Lung (tissue), 10 donors: Measurements from ENCODE around the gene CCDC201. TPM values are rescaled to one million over a fixed set of nuclear protein-coding genes. Genes with fewer than 3 reads are reported as not detected.
A peak's percentile ranks its signal among the peaks of the same experiment; 100 is the strongest.
"Not testable (repeated sequence)": the region's sequence is repeated elsewhere in the genome, so short reads cannot be mapped to it uniquely, and the experiment has no call there.

Experiments
- ATAC-seq: fragments of 200-7000 bp; cut with Tn5 transposase; one replicate; pipeline ENCODE4 v1.9.1; 2020; ENCODE audit warnings: moderate number of reproducible peaks; ENCODE audit not compliant: insufficient read depth, low FRiP score
- DNase-seq, 3 donors: peaks; one replicate each; pipeline ENCODE4 v3.0.0-alpha.2; 2013 to 2017
- H3K27ac ChIP-seq, 2 donors: one replicate each; pipeline ENCODE4 v1.5.1; 2013; ENCODE audit warnings: mild to moderate bottlenecking in 2 of 2, moderate library complexity in 2 of 2, control low read depth in 1 of 2, inconsistent platforms in 1 of 2, low read depth in 1 of 2, low read length in 1 of 2
- H3K27me3 ChIP-seq, 3 donors: one replicate each; pipeline ENCODE4 v1.5.1; 2013; ENCODE audit warnings: low read length in 2 of 3; ENCODE audit not compliant: control insufficient read depth in 3 of 3, insufficient read depth in 3 of 3
- H3K36me3 ChIP-seq, 4 donors: one replicate each; pipeline ENCODE4 v1.5.1; 2013; ENCODE audit warnings: low read length in 4 of 4, mild to moderate bottlenecking in 1 of 4, moderate library complexity in 1 of 4; ENCODE audit not compliant: control insufficient read depth in 4 of 4, insufficient read depth in 4 of 4
- H3K4me1 ChIP-seq, 5 donors: one replicate each; pipeline ENCODE4 v1.5.1; 2013; ENCODE audit warnings: low read length in 5 of 5, mild to moderate bottlenecking in 2 of 5, moderate library complexity in 1 of 5; ENCODE audit not compliant: control insufficient read depth in 5 of 5, insufficient read depth in 5 of 5
- H3K4me3 ChIP-seq: one replicate; pipeline ENCODE4 v1.5.1; 2013; ENCODE audit warnings: mild to moderate bottlenecking, control low read depth, moderate library complexity
- H3K9ac ChIP-seq, 2 donors: one replicate each; pipeline ENCODE4 v1.5.1; 2013; ENCODE audit warnings: low read length in 2 of 2, control low read depth in 1 of 2; ENCODE audit not compliant: insufficient read depth in 1 of 2
- H3K9me3 ChIP-seq, 4 donors: one replicate each; pipeline ENCODE4 v1.5.1; 2013; ENCODE audit warnings: low read length in 3 of 4, mild to moderate bottlenecking in 1 of 4, moderate library complexity in 1 of 4; ENCODE audit not compliant: control insufficient read depth in 4 of 4, insufficient read depth in 3 of 4
- WGBS, 2 donors: extraction: QIAGEN DNeasy Blood & Tissue Kit; methylation state at CpG; one replicate each; pipeline ENCODE4 v1.1.7; 2013; 5-methylcytosine and 5-hydroxymethylcytosine counted together
- polyA plus RNA-seq, 2 donors: library from polyadenylated mRNA; stranded (reverse); fragments of 200-250 nt; gene quantifications; one replicate each; pipeline ENCODE4 v1.2.1, GENCODE V29; 2013
- total RNA-seq, 2 donors: library from RNA; depleted of rRNA in 1 of 2; stranded (reverse); fragments of >200 nt in 1 of 2; gene quantifications; one replicate each; pipeline ENCODE4 v1.2.1, GENCODE V29; 2014 to 2021
- donor health status: Bipolar disorder and iron deficiency.
- donor health status: healthy.
- donor health status: DM: yes; HTN: yes; CAD: no.

CCDC201 gene
- total and polyA plus RNA-seq, 4 donors: not detected

- not testable (repeated sequence) for H3K4me1 ChIP-seq, H3K9ac ChIP-seq, H3K36me3 ChIP-seq, H3K9me3 ChIP-seq, H3K27me3 ChIP-seq, DNase-seq, H3K4me3 ChIP-seq, H3K27ac ChIP-seq
- WGBS, 2 donors: 79 to 85% methylated on average over 10 of the region's 10 CpGs
- peak; percentile 14 for ATAC-seq
These were observed 19.9 kb downstream of the CCDC201 start for GRCh38 chr7:45852984-45853383.

- 87 to 91% methylated on average over 6 of the region's 6 CpGs for WGBS, 2 donors
- H3K9ac ChIP-seq, H3K36me3 ChIP-seq, H3K27me3 ChIP-seq, DNase-seq, H3K4me1 ChIP-seq, ATAC-seq, H3K4me3 ChIP-seq, H3K27ac ChIP-seq, H3K9me3 ChIP-seq: not testable (repeated sequence)
These were observed 24.1 kb downstream of the CCDC201 start for GRCh38 chr7:45848734-45849133.

DNA sequence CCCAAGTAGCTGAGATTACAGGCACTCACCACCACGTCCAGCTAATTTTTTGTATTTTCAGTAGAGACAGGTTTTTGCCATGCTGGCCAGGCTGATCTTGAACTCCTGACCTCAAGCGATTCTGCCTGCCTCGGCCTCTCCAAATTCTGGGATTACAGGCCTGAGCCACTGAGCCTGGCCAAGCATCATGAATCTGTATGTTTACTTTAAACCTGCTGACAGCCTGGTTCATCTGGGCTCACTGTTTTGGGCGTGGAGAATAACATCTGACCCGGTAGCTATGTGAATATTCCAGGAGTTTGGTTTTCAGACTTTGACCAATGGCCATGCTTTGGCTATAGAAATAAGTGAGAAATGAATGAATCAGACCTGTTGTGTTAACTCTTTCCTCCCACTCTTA is 26.3 kb downstream of the CCDC201 start:
- not testable (repeated sequence) for H3K4me1 ChIP-seq, H3K4me3 ChIP-seq, H3K27ac ChIP-seq, DNase-seq, H3K36me3 ChIP-seq, H3K9ac ChIP-seq, H3K9me3 ChIP-seq, ATAC-seq, H3K27me3 ChIP-seq
- 74 to 79% methylated on average over 5 of the region's 5 CpGs for WGBS, 2 donors

GRCh38 chr7:45841926-45842717 is 30.8 kb downstream of the CCDC201 start:
- not testable (repeated sequence) for H3K27me3 ChIP-seq, H3K4me3 ChIP-seq, H3K4me1 ChIP-seq, ATAC-seq, H3K9ac ChIP-seq, H3K9me3 ChIP-seq, H3K27ac ChIP-seq, H3K36me3 ChIP-seq, DNase-seq
- WGBS, 2 donors: 60 to 68% methylated on average over 4 of the region's 4 CpGs

DNA sequence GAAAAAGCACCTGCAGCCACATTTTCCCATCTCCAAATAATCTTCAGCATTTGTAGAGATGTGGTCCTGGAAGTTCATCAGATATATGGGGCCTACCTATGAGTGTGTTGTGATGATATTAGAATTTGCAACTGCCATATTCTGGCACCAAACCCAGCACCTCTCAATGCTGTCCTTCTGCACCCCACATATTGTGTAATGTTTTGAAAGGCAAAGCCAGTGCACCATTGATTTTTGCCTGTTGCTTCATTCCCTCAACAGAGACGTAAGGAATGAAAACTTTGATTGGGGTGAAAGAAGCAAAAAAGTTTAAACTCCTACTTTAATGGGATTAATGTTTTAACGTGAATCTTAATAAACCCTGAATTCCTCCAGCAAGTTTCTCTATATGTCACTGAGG is 34.0 kb downstream of the CCDC201 start:
- not testable (repeated sequence) for H3K9me3 ChIP-seq, DNase-seq, H3K27me3 ChIP-seq, ATAC-seq, H3K9ac ChIP-seq, H3K36me3 ChIP-seq, H3K4me3 ChIP-seq, H3K4me1 ChIP-seq, H3K27ac ChIP-seq
- WGBS, 2 donors: 79 to 87% methylated on average over 2 of the region's 2 CpGs

DNA sequence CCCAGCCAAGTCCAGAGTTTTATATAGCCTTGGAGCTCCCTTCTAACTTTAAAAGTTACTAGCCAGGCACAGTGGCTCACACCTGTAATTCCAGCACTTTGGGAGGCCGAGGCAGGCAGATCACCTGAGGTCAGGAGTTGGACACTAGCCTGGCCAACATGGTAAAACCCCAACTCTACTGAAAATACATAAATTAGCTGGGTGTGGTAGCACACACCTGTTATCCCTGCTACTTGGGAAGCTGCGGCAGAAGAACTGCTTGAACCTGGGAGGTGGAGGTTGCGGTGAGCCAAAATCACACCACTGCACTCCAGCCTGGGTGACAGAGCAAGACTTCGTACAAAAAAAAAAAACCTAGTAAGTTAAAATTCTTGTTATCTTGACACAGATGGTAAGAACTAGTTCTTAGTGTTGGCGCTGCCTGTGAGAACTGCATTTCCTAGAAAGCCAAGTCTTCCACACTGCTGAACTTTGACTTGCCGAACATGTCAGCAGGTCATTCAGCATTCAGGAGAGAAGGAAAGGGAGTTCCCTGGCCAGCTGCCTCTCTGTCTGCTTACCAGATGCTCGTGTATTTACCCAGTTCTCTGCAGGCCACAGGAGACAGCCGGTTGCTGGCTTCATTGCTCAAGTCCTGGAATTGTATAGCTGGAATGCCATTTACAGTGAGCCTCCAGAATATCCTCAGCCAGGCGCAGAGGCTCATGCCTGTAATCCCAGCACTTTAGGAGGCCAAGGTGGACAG is 40.3 kb downstream of the CCDC201 start:
- not testable (repeated sequence) for H3K4me3 ChIP-seq, ATAC-seq, H3K27ac ChIP-seq, H3K9me3 ChIP-seq, H3K9ac ChIP-seq, H3K36me3 ChIP-seq, H3K27me3 ChIP-seq, DNase-seq, H3K4me1 ChIP-seq
- 77 to 84% methylated on average over 9 of the region's 9 CpGs for WGBS, 2 donors

- not testable (repeated sequence) for H3K27ac ChIP-seq, ATAC-seq, H3K9me3 ChIP-seq, H3K9ac ChIP-seq, H3K27me3 ChIP-seq, H3K4me3 ChIP-seq, H3K4me1 ChIP-seq, H3K36me3 ChIP-seq, DNase-seq
- WGBS, 2 donors: 89 to 95% methylated on average over 12 of the region's 12 CpGs
These were observed 43.0 kb downstream of the CCDC201 start for GRCh38 chr7:45829846-45830245.

GRCh38 chr7:45827731-45828130 is 45.2 kb downstream of the CCDC201 start:
- not testable (repeated sequence) for ATAC-seq, DNase-seq, H3K4me3 ChIP-seq, H3K27ac ChIP-seq, H3K27me3 ChIP-seq, H3K36me3 ChIP-seq, H3K9me3 ChIP-seq, H3K9ac ChIP-seq, H3K4me1 ChIP-seq
- 94 to 95% methylated on average over 13 of the region's 13 CpGs for WGBS, 2 donors
